CD4-positive, alpha-beta memory T cell (primary cell): ENCODE data around the gene CD200R1L. TPM values are rescaled to one million over a fixed set of nuclear protein-coding genes. Genes with fewer than 3 reads are reported as not detected.
A peak's percentile ranks its signal among the peaks of the same experiment; 100 is the strongest.

Experiments used
- CTCF ChIA-PET: fragments of 350-600 bp; sonication (Branson Sonifier 250); formaldehyde crosslinking; loops from one replicate; lab custom pipeline; 2021; ENCODE audit warnings: inconsistent platforms; ENCODE audit not compliant: partially characterized antibody; lab: Charles Lee
- POLR2A ChIA-PET: fragments of 350-600 bp; sonication (Branson Sonifier 250); formaldehyde crosslinking; loops from one replicate; lab custom pipeline; 2021; ENCODE audit not compliant: partially characterized antibody; lab: Charles Lee
- DNase-seq, 5 donors: peaks; one replicate each; pipeline versions ENCODE4 v3.0.0 to v3.0.0-alpha.2; 2020 to 2022; ENCODE audit warnings: mixed read lengths in 1 of 5
- H3K27ac ChIP-seq: one replicate; pipeline ENCODE4 v1.7.0; 2013; ENCODE audit warnings: low read depth, low read length
- H3K27me3 ChIP-seq: 2 replicates; pipeline ENCODE4 v1.7.0; 2013; ENCODE audit warnings: mild to moderate bottlenecking, low read length, moderate library complexity; ENCODE audit not compliant: insufficient read depth
- H3K36me3 ChIP-seq: 2 replicates; pipeline ENCODE4 v1.7.0; 2013; ENCODE audit warnings: mild to moderate bottlenecking, low read length, moderate library complexity; ENCODE audit not compliant: insufficient read depth
- H3K4me1 ChIP-seq: 2 replicates; pipeline ENCODE4 v1.7.0; 2013; ENCODE audit warnings: mild to moderate bottlenecking, low read length, moderate library complexity; ENCODE audit not compliant: insufficient read depth
- H3K4me3 ChIP-seq, 2 donors: one replicate each; pipeline ENCODE4 v1.7.0; 2013; ENCODE audit warnings: low read length in 2 of 2, mild to moderate bottlenecking in 1 of 2
- H3K9me3 ChIP-seq, 2 donors: one replicate each; pipeline ENCODE4 v1.7.0; 2013; ENCODE audit warnings: low read length in 2 of 2, control low read depth in 1 of 2; ENCODE audit not compliant: control insufficient read depth in 1 of 2
- H3K27ac Mint-ChIP-seq, 7 donors: one replicate each; pipeline ENCODE4 v1.8.0; 2020 to 2021; ENCODE audit warnings: mixed read lengths in 7 of 7, mild to moderate bottlenecking in 6 of 7, inconsistent platforms in 3 of 7, moderate library complexity in 3 of 7
- H3K27me3 Mint-ChIP-seq, 2 donors: one replicate each; pipeline ENCODE4 v1.8.0; 2020 to 2021; ENCODE audit warnings: mixed read lengths in 2 of 2
- H3K36me3 Mint-ChIP-seq, 2 donors: one replicate each; pipeline ENCODE4 v1.8.0; 2020 to 2021; ENCODE audit warnings: mixed read lengths in 2 of 2, inconsistent platforms in 1 of 2, mild to moderate bottlenecking in 1 of 2
- H3K4me1 Mint-ChIP-seq, 4 donors: one replicate each; pipeline ENCODE4 v1.8.0; 2020 to 2021; ENCODE audit warnings: mixed read lengths in 4 of 4, mild to moderate bottlenecking in 1 of 4
- H3K4me3 Mint-ChIP-seq, 8 donors: one replicate each; pipeline ENCODE4 v1.8.0; 2020 to 2021; ENCODE audit warnings: mixed read lengths in 8 of 8, mild to moderate bottlenecking in 7 of 8, moderate library complexity in 6 of 8, inconsistent platforms in 3 of 8
- H3K9me3 Mint-ChIP-seq, 8 donors: one replicate each; pipeline ENCODE4 v1.8.0; 2020 to 2021; ENCODE audit warnings: mixed read lengths in 8 of 8, mild to moderate bottlenecking in 5 of 8, inconsistent platforms in 3 of 8, moderate library complexity in 1 of 8
- intact Hi-C: fragments of 100-400 bp; cut with micrococcal nuclease; formaldehyde crosslinking; loops from one replicate; pipeline ENCODE4 v1.15.1; 2023
- polyA plus RNA-seq, 2 donors: library from polyadenylated mRNA; unstranded; fragments of 300-500 nt; fragmentation: Illumina TruSeq; gene quantifications; one replicate each; pipeline ENCODE4 v1.2.3, GENCODE V29; 2021
- total RNA-seq, 2 experiments: library from RNA; stranded (reverse); gene quantifications; one replicate each; pipeline ENCODE4 v1.2.3, GENCODE V29; 2021

The CD200R1L gene
- total and polyA plus RNA-seq, 4 experiments from 2014 or later = not detected

DNA sequence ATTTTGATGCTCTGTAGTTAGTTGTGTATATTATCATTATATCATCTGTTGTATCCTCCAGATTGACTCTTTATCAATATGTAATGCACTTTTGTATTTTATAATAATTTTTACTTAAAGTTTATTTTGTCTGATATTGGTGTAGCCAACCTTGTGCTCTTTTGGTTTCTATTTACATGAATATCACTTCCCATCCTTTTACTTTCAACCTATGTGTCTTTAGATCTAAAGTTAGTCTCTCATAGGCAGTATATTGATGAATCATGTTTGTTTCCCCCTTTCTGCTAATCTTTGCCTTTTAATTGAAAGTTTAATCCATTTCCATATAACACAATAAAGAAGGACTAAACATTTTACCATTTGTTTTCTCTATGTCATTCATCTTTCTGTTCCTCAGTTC is 28.1 kb upstream of the CD200R1L start:
- no peak for DNase-seq
- no peaks in the 10 kb centered on the region for H3K27me3 ChIP-seq
- intact Hi-C loops = no loop called here
- H3K9me3 ChIP-seq = no peaks in the 10 kb centered on the region
- H3K9me3 Mint-ChIP-seq = peaks cover 0 to 30% (median 21%) of the 10 kb centered on the region in 8 donors
- POLR2A ChIA-PET = no interaction called here
- peaks cover 0 to 8% of the 10 kb centered on the region in 2 donors for H3K36me3 Mint-ChIP-seq
- H3K27ac ChIP-seq = no peak overlapping the region
- no peak overlapping the region for H3K4me3 ChIP-seq
- H3K4me1 Mint-ChIP-seq = peaks cover 0 to 2% (median 0%) of the 10 kb centered on the region in 4 donors
- H3K36me3 ChIP-seq = no peaks in the 10 kb centered on the region
- CTCF ChIA-PET = no interaction called here
- H3K4me3 Mint-ChIP-seq = no peak overlapping the region
- peaks cover 0 to 2% of the 10 kb centered on the region in 2 donors for H3K27me3 Mint-ChIP-seq
- H3K27ac Mint-ChIP-seq = peak overlapping the region in 1 of 7 donors; percentile 12
- no peaks in the 10 kb centered on the region for H3K4me1 ChIP-seq

DNA sequence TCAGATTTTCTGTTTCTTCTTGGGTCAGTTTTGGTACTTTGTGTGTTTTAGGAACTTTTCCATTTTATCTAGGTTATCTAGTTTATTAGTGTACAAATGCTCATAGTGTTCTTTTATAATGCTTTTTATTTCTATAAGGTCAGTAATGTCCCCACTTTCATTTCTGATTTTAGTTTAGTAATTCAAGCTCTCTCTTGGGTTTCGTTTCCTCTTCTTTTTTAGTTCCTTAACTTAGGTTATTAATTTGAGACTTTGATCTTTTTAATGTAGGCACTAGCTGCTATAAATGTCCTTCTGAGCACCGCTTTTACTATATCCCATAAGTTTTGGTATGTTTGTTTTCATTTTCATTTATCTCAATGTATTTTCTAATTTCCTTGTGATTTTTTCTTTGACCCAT is 27.0 kb upstream of the CD200R1L start:
- Histone ChIP-seq H3K27ac (no peak overlapping the region), H3K4me3 (no peak overlapping the region), H3K4me1 (no peaks in the 10 kb centered on the region), H3K9me3 (no peaks in the 10 kb centered on the region), H3K27me3 (no peaks in the 10 kb centered on the region), H3K36me3 (no peaks in the 10 kb centered on the region)
- CTCF ChIA-PET = no interaction called here
- H3K27ac Mint-ChIP-seq = no peak overlapping the region
- POLR2A ChIA-PET = no interaction called here
- DNase-seq = no peak
- peaks cover 0 to 8% of the 10 kb centered on the region in 2 donors for H3K36me3 Mint-ChIP-seq
- intact Hi-C loops = no loop called here
- H3K4me1 Mint-ChIP-seq = peaks cover 0 to 2% (median 0%) of the 10 kb centered on the region in 4 donors
- H3K4me3 Mint-ChIP-seq = no peak overlapping the region
- peaks cover 0 to 39% (median 24%) of the 10 kb centered on the region in 8 donors for H3K9me3 Mint-ChIP-seq
- peaks cover 0 to 2% of the 10 kb centered on the region in 2 donors for H3K27me3 Mint-ChIP-seq

DNA sequence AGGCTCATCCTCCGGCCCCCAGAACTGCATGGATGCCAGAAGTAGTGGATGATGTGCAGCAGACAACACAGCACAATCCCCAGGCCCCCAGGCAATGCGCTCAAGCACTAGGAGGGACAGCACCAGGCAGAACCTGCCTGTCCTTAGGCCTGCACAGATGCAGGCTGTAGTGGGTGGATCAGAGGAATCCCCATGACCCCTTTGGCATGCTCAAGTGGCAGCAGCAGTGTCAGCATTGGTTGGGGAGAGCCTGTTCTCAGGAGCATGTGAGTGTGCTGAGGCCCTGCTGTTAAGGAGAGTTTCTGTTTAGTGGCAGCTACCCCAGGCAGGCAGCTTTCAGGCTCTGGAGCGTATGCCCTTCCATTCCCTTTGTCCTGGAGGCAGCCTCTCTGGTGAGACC is 25.1 kb upstream of the CD200R1L start:
- Histone ChIP-seq H3K4me3 (no peak overlapping the region), H3K4me1 (no peaks in the 10 kb centered on the region), H3K9me3 (no peaks in the 10 kb centered on the region), H3K27me3 (no peaks in the 10 kb centered on the region), H3K27ac (no peak overlapping the region), H3K36me3 (no peaks in the 10 kb centered on the region)
- intact Hi-C loops = no loop called here
- no peak for DNase-seq
- CTCF ChIA-PET = no interaction called here
- H3K4me3 Mint-ChIP-seq = no peak overlapping the region
- peaks cover 0 to 2% (median 0%) of the 10 kb centered on the region in 4 donors for H3K4me1 Mint-ChIP-seq
- H3K27ac Mint-ChIP-seq = no peak overlapping the region
- POLR2A ChIA-PET = no interaction called here
- H3K27me3 Mint-ChIP-seq = peaks cover 0 to 2% of the 10 kb centered on the region in 2 donors
- peaks cover 1 to 8% of the 10 kb centered on the region in 2 donors for H3K36me3 Mint-ChIP-seq
- peaks cover 1 to 44% (median 27%) of the 10 kb centered on the region in 8 donors for H3K9me3 Mint-ChIP-seq

DNA sequence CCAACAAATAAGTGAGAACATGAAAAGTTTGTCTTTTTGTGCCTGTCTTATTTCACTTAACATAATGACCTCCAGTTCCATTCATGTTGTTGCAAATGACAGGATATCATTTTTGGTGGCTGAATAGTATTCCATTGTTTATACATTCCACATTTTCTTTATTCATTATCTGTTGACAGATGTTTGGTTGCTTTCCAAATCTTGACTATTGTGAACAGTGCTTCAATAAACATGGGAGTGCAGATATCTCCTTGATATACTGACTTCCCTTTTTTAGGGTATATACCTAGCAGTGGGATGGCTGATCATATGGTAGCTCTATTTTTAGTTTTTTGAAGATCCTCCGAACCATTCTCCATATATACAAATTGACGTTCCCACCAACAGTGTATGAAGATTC is 19.1 kb upstream of the CD200R1L start:
- intact Hi-C loops = no loop called here
- POLR2A ChIA-PET = no interaction called here
- no peaks in the 10 kb centered on the region for H3K4me1 ChIP-seq
- Mint-ChIP-seq H3K36me3 (peaks cover 1 to 4% of the 10 kb centered on the region in 2 donors), H3K27me3 (no peaks in the 10 kb centered on the region), H3K4me3 (no peak overlapping the region), H3K27ac (no peak overlapping the region), H3K4me1 (peaks cover 3 to 10% (median 6%) of the 10 kb centered on the region in 4 donors), H3K9me3 (peaks cover 1 to 33% (median 18%) of the 10 kb centered on the region in 8 donors)
- no peak overlapping the region for H3K4me3 ChIP-seq
- no peaks in the 10 kb centered on the region for H3K9me3 ChIP-seq
- H3K27ac ChIP-seq = no peak overlapping the region
- no peaks in the 10 kb centered on the region for H3K27me3 ChIP-seq
- no peak for DNase-seq
- CTCF ChIA-PET = no interaction called here
- H3K36me3 ChIP-seq = no peaks in the 10 kb centered on the region

DNA sequence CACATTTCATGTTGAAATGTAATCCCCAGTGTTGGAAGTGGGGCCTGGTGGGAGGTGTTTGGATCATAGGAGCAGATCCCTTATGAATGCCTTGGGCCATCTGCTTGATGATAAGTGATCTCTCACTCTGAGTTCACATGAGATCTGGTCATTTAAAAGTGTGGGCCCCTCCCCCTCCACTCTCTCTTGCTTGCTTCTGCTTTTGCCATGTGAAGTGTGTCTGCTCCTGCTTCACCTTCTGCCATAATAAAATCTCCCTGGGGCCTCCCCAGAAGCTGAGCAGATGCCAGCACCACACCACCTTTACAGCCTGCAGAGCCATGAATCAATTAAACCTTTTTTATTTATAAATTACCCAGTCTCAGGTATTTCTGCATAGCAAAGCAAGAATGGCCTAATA is 14.2 kb upstream of the CD200R1L start:
- DNase-seq = no peak
- Histone ChIP-seq H3K4me1 (peaks cover 35% of the 10 kb centered on the region), H3K27ac (no peak overlapping the region), H3K36me3 (no peaks in the 10 kb centered on the region), H3K9me3 (no peaks in the 10 kb centered on the region), H3K27me3 (no peaks in the 10 kb centered on the region), H3K4me3 (no peak overlapping the region)
- Mint-ChIP-seq H3K4me1 (peaks cover 27 to 47% (median 34%) of the 10 kb centered on the region in 4 donors), H3K9me3 (peaks cover 0 to 6% (median 1%) of the 10 kb centered on the region in 8 donors), H3K4me3 (no peak overlapping the region), H3K27me3 (no peaks in the 10 kb centered on the region), H3K27ac (peak overlapping the region in 1 of 7 donors; percentile 8), H3K36me3 (peaks cover 0 to 2% of the 10 kb centered on the region in 2 donors)
- ChIA-PET POLR2A (no interaction called here), CTCF (no interaction called here)
- intact Hi-C loops = no loop called here

DNA sequence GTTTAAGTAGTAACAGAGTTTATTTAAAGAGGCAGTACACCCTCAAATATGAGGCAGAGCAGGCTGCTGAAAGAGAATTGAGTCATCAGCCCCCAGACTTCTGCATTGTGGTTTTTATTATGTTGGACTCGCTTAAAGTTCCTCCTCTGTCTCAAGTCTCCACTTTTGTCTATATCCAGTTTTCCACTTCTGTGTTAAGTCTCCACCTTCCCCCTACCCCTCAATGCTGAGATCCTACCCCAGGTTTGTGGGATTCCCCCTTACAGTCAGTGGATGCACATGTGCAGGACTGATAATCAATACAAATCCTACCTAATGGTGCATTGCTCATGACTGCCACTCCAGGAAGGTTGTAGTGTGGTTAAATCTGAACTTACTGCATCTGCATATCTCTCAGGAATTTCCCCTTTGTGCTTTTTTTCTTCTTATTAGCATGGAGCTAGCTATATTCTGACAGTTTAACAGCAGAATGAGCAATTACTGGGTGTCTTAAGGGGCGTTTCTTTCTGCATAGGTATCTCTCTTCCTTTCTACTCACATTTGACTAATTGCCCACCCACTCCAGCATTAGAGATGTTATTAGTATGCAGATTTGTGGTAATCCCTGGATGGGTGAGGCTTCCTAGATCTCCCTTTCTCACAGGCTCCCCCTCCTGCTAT is 11.9 kb upstream of the CD200R1L start:
- H3K4me1 Mint-ChIP-seq = peaks cover 25 to 59% (median 33%) of the 10 kb centered on the region in 4 donors
- H3K27ac Mint-ChIP-seq = peak overlapping the region; percentile 43 to 89 (median 56)
- Histone ChIP-seq H3K36me3 (no peaks in the 10 kb centered on the region), H3K9me3 (no peaks in the 10 kb centered on the region), H3K27me3 (no peaks in the 10 kb centered on the region), H3K27ac (peak overlapping the region; percentile 5), H3K4me1 (peaks cover 39% of the 10 kb centered on the region), H3K4me3 (no peak overlapping the region)
- intact Hi-C loops = loop anchor here (5.0 kb wide), 1 partner anchor 114 kb away; no protein-coding TSS in a partner anchor
- peak overlapping the region in 7 of 8 donors; percentile 22 to 80 (median 49) for H3K4me3 Mint-ChIP-seq
- H3K27me3 Mint-ChIP-seq = no peaks in the 10 kb centered on the region
- peaks cover 0 to 4% of the 10 kb centered on the region in 2 donors for H3K36me3 Mint-ChIP-seq
- H3K9me3 Mint-ChIP-seq = peaks cover 0 to 5% (median 3%) of the 10 kb centered on the region in 8 donors
- peak in 2 of 5 donors; percentile 9 to 66 for DNase-seq
- POLR2A ChIA-PET = no interaction called here
- CTCF ChIA-PET = interaction anchor here (1.9 kb wide), 1 partner anchor 12 kb away, joined by 4 read pairs; the partner anchor contains the start of gene CD200R1L

DNA sequence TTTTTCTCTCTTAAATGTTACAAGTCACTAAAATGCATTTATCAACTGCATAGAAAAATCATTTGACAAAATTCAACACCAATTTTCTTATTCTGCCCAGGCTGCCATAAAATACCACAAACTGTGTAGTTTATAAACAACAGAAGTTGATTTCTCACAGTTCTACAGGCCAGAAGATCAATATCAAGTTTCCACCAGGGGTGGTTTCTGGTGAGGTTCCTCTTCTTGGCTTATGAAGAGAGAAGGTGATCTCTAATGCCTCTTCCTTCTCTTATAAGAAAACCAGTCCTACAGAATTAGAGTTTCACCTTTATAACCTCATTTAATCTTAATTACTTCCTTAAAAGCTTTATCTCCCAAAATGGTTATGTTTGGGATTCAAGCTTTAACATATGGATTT is 10.9 kb upstream of the CD200R1L start:
- no peaks in the 10 kb centered on the region for H3K36me3 ChIP-seq
- peaks cover 39% of the 10 kb centered on the region for H3K4me1 ChIP-seq
- ChIA-PET CTCF (interaction anchor here (1.0 to 1.9 kb wide), 2 partner anchors 11 to 23 kb away, joined by 3 to 4 read pairs; partner anchors contain the start of gene CD200R1L), POLR2A (interaction anchor here (1.1 kb wide), 1 partner anchor 9 kb away, joined by 4 read pairs; no protein-coding TSS in a partner anchor)
- no peaks in the 10 kb centered on the region for H3K27me3 ChIP-seq
- H3K4me3 Mint-ChIP-seq = peak overlapping the region in 7 of 8 donors; percentile 6 to 80 (median 54)
- peaks cover 0 to 4% of the 10 kb centered on the region in 2 donors for H3K36me3 Mint-ChIP-seq
- H3K27ac Mint-ChIP-seq = peak overlapping the region; percentile 23 to 85 (median 54)
- no peaks in the 10 kb centered on the region for H3K27me3 Mint-ChIP-seq
- H3K4me3 ChIP-seq = no peak overlapping the region
- DNase-seq = peak in 3 of 5 donors; percentile 6 to 47 (median 19)
- peaks cover 25 to 59% (median 33%) of the 10 kb centered on the region in 4 donors for H3K4me1 Mint-ChIP-seq
- peak overlapping the region; percentile 5 for H3K27ac ChIP-seq
- peaks cover under 1 to 8% (median 5%) of the 10 kb centered on the region in 8 donors for H3K9me3 Mint-ChIP-seq
- H3K9me3 ChIP-seq = no peaks in the 10 kb centered on the region
- intact Hi-C loops = loop anchor here (5.0 kb wide), 1 partner anchor 115 kb away; no protein-coding TSS in a partner anchor
